ENCODE data around the gene AP5S1.

The AP5S1 gene

DNA sequence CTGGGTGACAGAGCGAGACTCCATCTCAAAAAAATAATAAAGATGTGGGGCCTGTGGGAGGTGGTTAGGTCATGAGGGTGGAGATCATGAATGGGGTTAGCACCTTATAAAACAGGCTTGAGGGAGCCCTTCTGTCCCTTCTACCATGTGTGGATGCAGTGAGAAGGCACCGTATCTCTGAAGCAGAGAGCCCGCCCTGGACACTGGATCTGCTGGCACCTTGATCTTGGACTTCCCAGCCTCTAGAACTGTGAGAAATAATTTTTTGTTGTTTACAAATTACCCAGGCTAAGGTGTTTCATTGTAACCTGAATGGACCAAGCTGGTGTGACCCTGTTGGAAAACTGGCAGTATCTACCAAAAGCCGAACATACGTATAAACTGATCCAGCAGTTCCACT is 53.2 kb downstream of the AP5S1 start:
- TF ChIP-seq, protein P1, sequence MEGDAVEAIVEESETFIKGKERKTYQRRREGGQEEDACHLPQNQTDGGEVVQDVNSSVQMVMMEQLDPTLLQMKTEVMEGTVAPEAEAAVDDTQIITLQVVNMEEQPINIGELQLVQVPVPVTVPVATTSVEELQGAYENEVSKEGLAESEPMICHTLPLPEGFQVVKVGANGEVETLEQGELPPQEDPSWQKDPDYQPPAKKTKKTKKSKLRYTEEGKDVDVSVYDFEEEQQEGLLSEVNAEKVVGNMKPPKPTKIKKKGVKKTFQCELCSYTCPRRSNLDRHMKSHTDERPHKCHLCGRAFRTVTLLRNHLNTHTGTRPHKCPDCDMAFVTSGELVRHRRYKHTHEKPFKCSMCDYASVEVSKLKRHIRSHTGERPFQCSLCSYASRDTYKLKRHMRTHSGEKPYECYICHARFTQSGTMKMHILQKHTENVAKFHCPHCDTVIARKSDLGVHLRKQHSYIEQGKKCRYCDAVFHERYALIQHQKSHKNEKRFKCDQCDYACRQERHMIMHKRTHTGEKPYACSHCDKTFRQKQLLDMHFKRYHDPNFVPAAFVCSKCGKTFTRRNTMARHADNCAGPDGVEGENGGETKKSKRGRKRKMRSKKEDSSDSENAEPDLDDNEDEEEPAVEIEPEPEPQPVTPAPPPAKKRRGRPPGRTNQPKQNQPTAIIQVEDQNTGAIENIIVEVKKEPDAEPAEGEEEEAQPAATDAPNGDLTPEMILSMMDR (IDR thresholded peaks at IDR 0.05; ENCODE audit: control insufficient read depth, insufficient read depth, low read depth, low read length, missing control alignments) = no peak
- DNase-seq (ENCODE audit: low read depth) = no peak

DNA sequence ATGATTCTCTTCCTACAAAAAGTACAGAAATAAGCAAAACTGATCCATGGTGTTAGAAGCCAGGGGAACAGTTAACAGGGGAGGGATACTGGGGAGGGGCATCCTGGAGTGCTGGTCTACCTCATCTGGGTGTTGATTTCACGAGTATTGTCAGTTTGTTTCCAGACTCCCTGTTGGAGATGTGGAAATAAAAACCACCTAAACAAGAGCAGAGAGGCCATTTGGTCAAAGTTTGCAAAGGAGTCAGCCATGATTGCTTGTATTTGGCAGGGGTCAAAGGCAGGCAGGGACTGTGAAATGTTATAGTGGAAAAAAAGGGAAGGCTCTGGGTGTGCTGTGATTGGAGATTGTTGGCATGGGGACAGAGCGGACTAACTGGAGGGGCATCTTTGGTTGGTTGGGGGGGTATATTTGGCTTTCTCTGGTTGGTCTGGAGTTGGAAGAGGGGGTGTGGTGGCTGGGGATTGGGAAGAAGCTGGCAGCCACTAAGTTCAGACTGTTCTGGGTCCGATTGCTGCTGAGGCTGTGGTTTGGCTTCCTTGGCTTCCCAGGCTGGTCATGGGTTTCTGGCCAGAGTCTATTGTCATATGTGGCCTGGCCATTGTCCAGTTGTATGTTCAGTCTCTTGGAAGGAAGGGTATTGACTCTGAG is 54.0 kb downstream of the AP5S1 start:
- no peak overlapping the region for H3K4me3 ChIP-seq (ENCODE audit: control insufficient read depth, low read depth, low read length)
- no peak for DNase-seq (ENCODE audit: low read depth)
- TF ChIP-seq, protein P1 (IDR thresholded peaks at IDR 0.05; ENCODE audit: control insufficient read depth, insufficient read depth, low read depth, low read length, missing control alignments) = no peak

More for the DNA sequence above, 53.2 kb downstream of the AP5S1 start:
- no peak overlapping the region for H3K4me3 ChIP-seq (ENCODE audit: control insufficient read depth, low read depth, low read length)

DNA sequence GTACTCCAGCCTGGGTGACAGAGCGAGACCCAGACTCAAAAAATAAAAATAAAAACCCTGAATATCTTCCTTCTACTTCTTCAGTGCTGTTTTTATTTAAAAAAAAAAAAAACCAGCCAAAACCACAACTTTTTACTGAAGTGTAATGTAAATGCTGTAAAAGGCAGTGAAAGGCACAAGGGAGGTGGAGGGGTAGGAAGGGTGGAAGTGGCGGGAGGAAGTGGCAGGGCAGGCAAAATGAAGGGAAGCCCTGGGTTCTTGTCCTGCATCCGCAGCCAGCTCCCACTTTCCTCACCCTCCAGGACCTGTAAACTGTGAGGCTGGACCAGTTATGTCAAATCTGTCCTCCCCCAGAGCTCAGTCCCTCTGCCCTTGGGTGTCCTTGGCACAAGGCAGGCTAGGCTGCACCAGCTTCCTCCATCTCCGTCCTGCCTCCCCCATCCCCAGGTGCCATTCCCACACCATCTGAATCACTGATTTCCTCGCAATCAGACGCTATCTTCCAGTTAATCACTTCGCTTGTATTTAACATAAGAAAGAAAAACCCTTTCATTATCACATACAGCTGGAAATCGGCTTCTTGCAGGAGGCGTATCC is 55.1 kb downstream of the AP5S1 start:
- no peak overlapping the region for H3K4me3 ChIP-seq (ENCODE audit: control insufficient read depth, low read depth, low read length)
- TF ChIP-seq, protein P1 (IDR thresholded peaks at IDR 0.05; ENCODE audit: control insufficient read depth, insufficient read depth, low read depth, low read length, missing control alignments) = no peak
- no peak for DNase-seq (ENCODE audit: low read depth)

DNA sequence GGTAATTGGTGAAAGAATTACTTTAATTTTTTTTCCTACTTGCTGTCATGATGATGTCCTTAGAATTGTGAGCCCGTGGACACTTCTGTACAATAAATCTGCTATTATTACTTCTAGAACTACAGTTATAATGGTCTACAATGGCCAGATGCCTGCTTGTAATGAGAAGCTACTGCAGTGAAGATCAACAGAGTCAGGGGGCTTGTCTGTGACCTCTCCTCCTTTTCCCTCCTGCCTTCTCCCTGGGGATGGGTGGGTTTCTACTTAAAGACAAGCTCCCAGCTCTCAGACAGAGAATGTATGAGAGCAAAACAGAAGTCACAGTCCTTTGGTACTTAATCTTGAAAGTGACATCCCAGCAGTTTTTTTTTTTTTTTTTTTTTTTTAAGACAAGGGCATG is 55.7 kb downstream of the AP5S1 start:
- H3K4me3 ChIP-seq (ENCODE audit: control insufficient read depth, low read depth, low read length) = no peak overlapping the region
- TF ChIP-seq, protein P1 (IDR thresholded peaks at IDR 0.05; ENCODE audit: control insufficient read depth, insufficient read depth, low read depth, low read length, missing control alignments) = no peak
- no peak for DNase-seq (ENCODE audit: low read depth)

DNA sequence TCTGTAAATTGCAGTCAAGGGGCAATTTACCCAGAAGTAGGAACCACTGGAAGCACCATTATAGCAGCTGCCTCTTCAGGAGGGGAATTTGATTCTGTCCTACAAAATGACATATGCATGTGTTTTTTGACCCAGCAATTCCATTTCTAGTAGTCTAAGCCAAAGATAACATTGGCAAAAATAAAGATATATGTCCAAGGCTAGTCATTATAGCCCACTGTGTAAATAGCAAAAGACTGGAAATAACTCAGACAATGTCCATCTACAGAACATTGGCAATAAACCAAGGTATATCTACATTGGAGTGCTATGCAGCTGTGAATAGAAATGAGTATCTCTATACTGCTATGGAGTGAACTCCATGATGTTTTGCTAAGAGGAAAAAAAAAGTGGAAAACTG is 56.3 kb downstream of the AP5S1 start:
- H3K4me3 ChIP-seq (ENCODE audit: control insufficient read depth, low read depth, low read length) = no peak overlapping the region
- TF ChIP-seq, protein P1 (IDR thresholded peaks at IDR 0.05; ENCODE audit: control insufficient read depth, insufficient read depth, low read depth, low read length, missing control alignments) = no peak
- DNase-seq (ENCODE audit: low read depth) = no peak

Measured in AG09309 (cell line).